ENCODE results near the gene G6PC3.
"Not testable (repeated sequence)": the region's sequence is repeated elsewhere in the genome, so short reads cannot be mapped to it uniquely, and the experiment has no call there.

The G6PC3 gene

GRCh38 chr17:44084921-44085320 lies 14.4 kb downstream of the G6PC3 start:
- no peak for DNase-seq

- DNase-seq = no peak
Measured at GRCh38 chr17:44085908-44086307, 15.4 kb downstream of the G6PC3 start.

DNA sequence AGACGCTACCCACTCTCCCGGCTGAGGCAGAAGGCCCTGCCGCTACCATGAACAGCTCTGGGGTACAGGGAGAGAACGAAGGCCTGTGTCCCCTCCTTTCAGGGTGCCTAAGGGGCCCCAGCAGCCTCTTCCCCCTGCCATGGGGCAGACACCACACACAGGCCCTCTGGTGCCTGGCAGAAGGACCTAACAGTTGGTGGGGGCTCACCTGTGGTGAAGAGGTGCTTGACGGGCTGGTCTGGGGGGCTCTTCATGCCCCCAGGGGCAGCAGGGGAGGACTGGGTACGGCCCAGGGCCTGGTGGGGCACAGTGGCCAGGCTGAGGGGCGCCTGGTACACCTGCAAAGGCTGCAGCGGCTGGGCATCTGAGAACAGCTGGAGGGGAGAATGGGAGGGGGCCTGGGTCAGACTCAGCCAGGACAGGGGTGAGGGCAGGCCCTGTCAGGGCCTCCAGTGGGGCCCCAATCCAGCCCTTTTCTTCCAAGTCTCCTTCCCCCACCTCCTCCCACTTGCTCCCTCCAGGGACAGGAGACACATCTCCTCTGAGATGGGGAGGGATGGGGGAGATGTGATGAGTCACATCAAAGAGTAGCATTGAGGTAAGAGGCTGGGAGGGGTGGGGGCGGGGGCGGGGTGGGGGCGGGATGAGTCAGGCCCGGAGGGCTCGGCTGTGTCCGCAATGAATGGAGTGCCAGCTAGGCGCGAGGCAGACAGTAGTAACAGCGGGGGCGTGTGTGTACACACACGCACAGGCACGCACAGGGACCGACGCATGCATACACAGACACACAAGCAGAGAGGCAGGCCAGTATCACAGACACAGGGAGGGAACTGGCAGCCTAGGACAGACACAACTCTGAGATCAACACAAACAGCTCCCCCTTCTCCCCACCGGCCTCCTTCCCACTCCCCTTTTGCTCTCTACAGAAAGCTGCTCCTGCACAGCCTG lies 16.1 kb downstream of the G6PC3 start:
- DNase-seq = peak; percentile 63 to 75

- no peak for DNase-seq
Measured at GRCh38 chr17:44087319-44087718, 16.8 kb downstream of the G6PC3 start.

- DNase-seq = no peak
Measured at GRCh38 chr17:44088254-44088653, 17.7 kb downstream of the G6PC3 start.

DNA sequence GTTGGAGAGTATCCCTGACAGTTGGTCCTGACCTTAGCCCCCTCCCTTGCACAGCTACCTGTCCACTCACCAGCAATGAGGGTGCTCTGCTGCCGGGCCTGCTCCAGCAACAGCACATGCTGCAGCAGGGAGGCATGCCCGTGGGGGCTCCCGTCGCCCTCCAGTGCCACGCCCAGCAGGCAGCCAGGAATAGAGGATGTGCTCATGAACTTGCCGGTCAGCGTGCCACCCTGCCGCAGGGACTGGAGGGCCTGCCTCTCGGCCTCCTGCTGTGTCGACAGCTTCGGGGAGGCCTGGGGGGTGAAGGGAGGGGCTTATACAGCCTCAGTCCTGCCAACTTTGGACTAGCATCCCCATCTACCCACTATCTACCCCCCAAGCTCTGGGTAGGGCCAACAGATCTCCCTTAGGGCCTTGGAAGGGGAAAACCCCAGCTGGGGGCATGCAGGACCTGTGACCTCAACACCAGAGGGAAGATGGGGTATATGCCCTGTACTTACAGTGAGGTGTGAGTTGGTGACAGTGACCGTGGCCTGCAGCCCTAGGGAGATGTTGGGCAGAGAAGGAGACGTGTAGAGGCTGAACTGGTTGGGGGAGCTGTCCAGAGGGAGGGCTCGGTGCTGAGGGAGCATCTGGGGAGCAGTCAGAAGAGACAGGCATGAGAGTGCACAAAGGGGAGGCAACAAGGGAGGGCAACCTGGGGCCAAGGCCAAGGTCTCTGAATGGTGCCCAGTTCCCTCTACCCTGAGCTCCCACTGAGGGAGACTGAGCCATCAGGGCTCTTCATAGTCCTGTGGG lies 20.9 kb downstream of the G6PC3 start:
- no peak for DNase-seq

DNA sequence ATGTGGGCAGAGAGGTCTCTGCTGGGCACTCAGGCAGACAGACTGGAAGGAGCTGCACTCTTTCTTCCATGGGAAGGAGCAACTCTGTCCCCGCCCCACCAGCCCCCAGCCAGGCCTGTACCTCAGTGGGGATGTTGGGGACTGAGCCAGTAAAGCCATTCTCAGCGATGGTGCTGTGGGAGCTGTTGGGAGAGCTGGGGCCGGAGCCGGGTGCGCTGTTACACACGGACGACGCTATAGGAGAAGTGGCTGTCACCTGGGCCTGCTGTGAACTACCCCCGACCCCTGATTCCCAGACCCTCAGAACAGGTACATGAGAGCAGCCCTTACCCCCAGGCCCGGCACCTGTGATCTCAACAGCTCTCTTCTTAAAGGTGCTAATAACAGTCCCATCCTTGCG lies 21.5 kb downstream of the G6PC3 start:
- no peak for DNase-seq

DNA sequence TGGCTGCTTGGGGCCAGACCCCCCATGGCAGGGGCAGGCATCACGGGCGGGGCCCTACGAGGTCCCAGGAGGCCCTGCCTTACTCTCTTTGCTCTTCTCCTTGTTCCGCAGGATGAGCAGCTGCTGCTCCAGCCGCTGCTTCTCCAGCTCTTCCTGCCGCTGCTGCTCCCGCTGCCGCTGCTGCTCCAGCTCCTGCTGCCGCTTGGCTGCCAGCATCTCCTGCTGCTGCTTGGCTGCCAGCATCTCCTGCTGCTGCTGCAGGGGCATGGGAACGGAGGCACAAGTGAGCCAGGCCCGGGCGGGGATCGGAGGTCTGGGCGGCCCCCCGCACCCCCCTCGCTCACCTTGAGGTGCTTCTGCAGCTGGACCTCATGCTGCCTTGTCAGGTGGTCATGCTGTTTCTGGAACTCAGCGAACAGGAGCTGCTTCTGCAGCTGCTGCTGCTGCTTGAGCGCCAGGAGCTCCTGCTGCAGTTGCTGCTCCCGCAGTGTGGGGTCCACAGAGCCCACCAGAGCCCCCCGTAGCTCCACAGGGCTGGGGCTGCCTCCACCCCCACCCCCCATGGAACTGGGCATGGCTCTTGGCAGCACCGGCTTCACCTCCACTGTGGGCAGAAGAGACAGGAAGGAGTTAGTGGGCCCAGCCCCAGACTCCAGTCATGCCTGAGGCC lies 22.8 kb downstream of the G6PC3 start:
- no peak for DNase-seq

GRCh38 chr17:44094701-44095387 lies 24.3 kb downstream of the G6PC3 start:
- no peak for DNase-seq

DNA sequence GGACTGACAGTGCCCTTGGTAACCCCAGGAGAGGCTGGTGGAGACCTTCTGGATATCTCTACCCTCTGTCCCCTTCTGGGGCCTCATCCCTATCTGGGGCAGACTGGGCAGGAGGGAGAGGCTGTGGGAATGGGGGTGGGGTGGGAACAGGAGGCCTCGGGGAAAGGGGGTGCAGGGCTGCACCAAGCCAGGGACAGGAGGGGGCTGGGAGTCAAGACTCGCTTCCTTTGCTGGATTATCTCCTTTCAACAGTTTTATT lies 24.8 kb downstream of the G6PC3 start:
- DNase-seq = no peak

GRCh38 chr17:44095647-44096496 lies 25.3 kb downstream of the G6PC3 start:
- DNase-seq = no peak

- DNase-seq = no peak
Measured at GRCh38 chr17:44097110-44097958, 26.8 kb downstream of the G6PC3 start.

DNA sequence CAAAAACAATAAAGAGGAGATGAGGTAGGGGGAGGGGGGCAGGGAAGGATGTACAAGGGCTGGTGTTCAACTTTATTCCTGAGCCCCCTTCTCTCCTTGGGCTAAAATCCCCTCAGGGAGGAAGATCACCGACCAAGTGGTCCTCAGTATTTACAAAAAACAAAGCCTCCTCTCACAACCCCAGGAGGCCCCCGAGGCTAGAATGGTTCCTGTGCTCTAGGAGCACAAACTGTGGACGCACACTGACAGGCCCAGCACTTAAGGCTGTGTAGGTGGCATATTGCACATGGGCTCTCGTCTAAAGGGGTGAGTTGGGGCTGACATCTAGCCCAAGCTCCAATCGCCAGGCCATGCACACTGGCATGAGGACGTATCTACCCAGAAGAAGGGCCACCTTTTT lies 31.3 kb downstream of the G6PC3 start:
- DNase-seq = not testable (repeated sequence)

DNA sequence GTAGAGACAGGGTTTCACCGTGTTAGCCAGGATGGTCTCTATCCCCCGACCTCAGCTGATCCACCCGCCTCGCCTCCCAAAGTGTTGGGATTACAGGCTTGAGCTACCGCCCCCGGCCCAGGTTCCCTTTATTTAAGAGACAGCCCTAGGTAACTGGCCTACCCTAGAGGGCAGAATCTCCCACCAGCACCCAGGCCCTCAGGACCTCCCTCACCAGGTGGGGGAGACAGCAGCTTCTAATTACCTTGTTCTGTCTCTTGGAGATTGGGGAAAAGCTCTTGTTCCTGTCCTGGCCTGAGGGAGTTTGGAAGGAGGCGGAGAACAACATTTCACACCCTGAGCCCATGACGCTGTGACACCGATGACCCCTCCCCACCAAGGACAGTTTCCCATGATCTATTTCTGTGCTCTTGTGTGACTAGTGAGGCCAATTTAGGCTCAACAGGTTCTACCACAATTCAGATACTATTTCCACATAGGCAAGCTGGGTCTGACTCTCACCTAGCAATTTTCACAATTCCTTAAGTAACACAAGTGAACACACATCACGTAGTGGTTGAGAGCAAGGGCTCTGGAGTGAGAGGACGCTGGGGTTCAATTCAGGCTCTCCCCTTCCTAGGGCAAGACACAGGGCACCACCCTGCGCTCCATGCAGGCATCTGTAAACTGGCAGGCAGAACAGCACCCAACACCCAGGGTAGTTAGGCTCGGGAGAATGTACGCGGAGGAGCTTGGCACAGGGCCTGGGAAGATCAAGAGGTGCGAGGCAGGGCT lies 32.5 kb downstream of the G6PC3 start:
- no peak for DNase-seq

DNA sequence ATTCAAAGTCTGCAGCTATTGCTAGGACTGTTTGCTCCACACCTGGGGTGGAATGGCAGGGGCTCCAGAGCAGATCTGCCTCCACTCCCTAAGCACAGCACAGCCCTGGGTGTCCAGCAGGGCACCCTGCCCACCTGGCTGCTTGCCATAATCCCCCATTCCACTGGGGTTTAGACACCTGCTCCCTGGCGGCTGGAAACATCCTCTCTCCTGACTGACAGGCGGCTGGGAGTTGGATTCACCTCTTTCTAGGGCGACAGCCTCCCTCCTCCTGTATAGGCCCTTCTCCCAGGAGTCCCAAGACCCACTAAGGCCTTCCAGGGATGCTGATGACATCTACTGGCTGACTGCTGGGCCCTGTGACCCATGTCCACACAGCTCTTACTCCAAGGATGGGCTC lies 34.9 kb downstream of the G6PC3 start:
- DNase-seq = no peak

DNA sequence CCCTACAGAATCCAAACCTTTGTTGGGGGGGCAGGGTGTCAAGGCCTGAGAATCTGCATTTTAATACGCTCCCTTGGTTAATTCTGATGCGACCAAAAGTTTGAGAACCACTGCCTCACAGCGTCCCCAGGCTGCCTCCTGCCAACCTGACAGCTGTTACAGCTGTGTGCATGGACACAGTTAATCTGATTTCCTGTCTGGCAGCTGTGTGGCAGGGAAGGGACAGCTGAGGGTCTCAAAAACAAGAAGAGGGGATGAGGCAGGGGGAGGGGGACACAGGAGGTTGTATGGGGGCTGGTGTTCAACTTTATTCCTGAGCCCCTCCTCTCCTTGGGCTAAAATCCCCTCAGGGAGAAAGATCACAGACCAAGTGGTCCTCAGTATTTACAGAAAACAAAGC lies 35.4 kb downstream of the G6PC3 start:
- DNase-seq = no peak

GRCh38 chr17:44106801-44107200 lies 36.3 kb downstream of the G6PC3 start:
- DNase-seq = no peak

DNA sequence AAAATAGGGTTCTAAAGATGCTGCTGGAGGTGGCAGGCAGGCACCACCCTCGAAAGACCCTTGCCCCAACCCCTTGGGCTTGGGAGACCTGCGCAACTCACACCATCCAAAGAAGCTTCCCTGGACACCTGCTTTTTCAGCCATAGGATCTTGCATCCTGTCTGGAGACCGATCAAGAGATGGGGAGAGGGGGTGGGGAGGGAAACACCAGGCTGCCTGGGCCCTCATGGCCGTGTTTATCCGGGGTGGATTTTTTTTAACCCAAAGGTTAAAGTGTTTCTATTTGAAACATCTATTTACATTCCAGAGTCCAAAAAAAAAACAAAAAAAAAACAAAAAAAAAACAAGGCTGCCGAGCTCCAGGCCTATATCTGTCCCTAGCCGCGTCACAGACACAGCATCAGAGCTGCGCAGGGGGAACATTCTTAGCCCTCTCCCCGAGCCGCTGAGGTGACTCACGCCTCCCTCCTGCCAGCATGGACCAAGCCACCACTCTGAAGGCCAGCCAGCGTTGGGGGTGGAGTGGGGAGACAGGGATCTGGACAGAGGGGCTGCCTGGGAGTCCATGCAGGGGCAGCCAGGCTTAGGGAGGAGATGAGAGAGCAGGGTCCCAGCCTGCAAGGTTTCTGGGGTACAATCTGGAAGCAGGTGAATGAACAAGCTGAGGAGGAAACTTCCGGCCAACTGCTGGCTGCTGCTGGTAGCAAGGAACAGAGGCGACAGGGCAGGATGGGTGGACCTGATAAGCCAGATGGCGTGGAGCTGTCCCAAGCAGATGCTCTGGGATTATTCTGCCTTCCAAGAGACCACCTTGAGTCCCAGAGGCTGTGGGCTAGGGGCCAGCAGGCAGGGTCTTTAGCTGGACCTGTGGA lies 38.1 kb downstream of the G6PC3 start:
- DNase-seq = no peak

DNA sequence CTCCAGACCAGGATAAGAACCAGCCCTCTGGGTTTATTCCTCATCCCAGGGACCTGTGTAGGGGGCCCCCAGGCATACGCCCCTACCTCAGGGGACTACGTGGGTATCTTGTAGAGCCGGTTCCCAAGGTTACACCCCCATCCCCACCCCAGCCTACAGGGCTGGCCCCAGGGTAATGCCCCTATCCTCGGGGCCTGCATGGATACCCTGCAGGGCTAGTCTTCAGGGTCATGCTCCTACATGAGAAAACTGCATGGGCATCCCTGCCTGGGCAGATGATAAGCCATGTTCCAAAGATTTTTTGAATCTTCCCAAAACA lies 38.7 kb downstream of the G6PC3 start:
- no peak for DNase-seq
